Gastrocnemius medialis (tissue), 4 donors: ENCODE measurements around the gene CLEC6A.

Experiments used
- POLR2A ChIP-seq, 2 donors: fragments of 450-650 bp; IDR thresholded peaks; one replicate each; pipeline ENCODE4 v1.6.1; 2017; ENCODE audit warnings: antibody characterized with exemption in 2 of 2, mild to moderate bottlenecking in 2 of 2, moderate library complexity in 2 of 2
- TF ChIP-seq, protein P1 (sequence below), 5 experiments: fragments of 450-650 bp in 3 of 5; fragments of 200-600 bp in 2 of 5; sonication (generic) in 2 of 5; IDR thresholded peaks in 4 of 5; conservative IDR thresholded peaks in 1 of 5; 1 replicate in 4 of 5; 2 replicates in 1 of 5; pipeline ENCODE4 v1.5.1; 2016 to 2019; ENCODE audit warnings: antibody characterized with exemption in 5 of 5, mild to moderate bottlenecking in 3 of 5, moderate library complexity in 3 of 5

DNA sequence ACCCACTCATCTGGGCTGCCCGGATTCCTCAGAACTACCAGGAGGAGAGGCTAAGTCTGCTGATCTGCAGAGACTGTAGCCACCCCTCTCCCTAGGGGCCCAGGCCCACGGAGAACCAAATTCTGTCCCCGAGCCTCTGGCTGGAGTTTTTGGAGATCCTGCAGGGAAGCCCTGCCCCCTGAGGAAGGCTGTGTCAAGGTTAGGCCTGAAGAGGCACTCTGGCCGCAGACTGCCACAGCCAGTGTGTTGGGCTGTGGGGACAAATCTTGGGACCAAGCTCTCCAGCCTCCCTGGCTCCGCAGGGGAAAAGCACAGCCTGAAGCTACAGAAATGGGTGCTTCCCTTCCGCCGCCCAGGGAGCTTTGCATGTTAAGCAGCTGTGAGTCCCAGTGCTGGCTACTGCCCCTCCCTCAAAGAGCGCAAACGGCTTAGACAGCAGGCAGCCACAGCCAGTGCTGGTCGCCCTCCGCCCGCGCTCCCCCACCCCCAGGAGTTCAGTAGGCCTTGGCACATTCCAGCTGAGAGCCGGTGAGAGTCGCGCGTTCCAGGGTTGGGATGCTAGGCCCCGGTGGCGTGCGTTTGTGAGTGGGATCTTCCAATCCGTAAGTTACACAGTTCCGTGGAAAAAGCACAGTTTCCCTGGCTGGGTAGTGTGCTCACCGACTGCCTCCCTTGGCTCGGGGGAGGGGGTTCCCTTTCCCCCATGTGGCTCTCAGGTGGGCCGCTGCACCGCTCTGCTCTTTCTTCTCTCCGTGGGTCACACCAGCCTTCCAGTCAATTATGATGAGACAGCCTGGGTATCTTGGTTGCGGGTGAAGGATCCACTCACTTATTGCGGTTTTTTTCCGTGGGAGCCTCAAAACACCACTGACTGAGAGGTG, 71.7 kb downstream of the CLEC6A start:
- TF ChIP-seq, protein P1, sequence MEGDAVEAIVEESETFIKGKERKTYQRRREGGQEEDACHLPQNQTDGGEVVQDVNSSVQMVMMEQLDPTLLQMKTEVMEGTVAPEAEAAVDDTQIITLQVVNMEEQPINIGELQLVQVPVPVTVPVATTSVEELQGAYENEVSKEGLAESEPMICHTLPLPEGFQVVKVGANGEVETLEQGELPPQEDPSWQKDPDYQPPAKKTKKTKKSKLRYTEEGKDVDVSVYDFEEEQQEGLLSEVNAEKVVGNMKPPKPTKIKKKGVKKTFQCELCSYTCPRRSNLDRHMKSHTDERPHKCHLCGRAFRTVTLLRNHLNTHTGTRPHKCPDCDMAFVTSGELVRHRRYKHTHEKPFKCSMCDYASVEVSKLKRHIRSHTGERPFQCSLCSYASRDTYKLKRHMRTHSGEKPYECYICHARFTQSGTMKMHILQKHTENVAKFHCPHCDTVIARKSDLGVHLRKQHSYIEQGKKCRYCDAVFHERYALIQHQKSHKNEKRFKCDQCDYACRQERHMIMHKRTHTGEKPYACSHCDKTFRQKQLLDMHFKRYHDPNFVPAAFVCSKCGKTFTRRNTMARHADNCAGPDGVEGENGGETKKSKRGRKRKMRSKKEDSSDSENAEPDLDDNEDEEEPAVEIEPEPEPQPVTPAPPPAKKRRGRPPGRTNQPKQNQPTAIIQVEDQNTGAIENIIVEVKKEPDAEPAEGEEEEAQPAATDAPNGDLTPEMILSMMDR (IDR thresholded peaks at IDR 0.05 in 4 of 5, conservative IDR thresholded peaks at IDR 0.05 in 1 of 5), result no peak
- no peak for TF ChIP-seq POLR2A (IDR thresholded peaks at IDR 0.05)
